HG03342 (cell line): ENCODE data around the gene ABHD2.

Source experiments
- ATAC-seq: cut with Tn5 transposase; IDR thresholded peaks from one replicate; pipeline ENCODE4 v1.9.1; 2021; ENCODE audit warnings: mild to moderate bottlenecking, moderate library complexity; ENCODE audit not compliant: unreplicated experiment

ABHD2 gene

GRCh38 chr15:89096664-89097063 lies 8.4 kb downstream of the ABHD2 start:
- no peak for ATAC-seq

- no peak for ATAC-seq
Observed at GRCh38 chr15:89097313-89097712, 9.1 kb downstream of the ABHD2 start.

DNA sequence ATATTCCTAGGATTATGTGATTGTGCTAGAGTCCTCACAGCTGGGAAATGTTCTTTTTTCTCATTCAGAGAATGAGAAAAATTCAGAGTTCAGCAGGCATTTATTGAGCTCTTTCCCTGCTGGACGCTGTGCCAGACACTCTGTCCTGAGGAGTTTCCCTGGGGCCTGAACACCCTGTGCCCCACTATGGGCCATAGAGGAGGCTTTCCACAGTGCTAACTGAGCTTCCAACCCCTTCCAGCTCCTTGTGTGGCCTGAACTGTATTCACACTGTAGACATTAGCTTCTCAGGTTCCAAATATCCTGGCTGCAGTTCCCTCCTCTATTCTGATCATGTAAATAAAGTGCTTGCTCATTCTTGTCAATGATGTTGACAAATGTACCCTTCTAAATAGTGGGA lies 10.0 kb downstream of the ABHD2 start:
- no peak for ATAC-seq

- no peak for ATAC-seq
Observed at GRCh38 chr15:89099968-89100367, 11.7 kb downstream of the ABHD2 start.

GRCh38 chr15:89101302-89102193 lies 13.3 kb downstream of the ABHD2 start:
- no peak for ATAC-seq

GRCh38 chr15:89103481-89104171 lies 15.4 kb downstream of the ABHD2 start:
- no peak for ATAC-seq

- ATAC-seq = no peak
Observed at GRCh38 chr15:89104172-89104564, 15.9 kb downstream of the ABHD2 start.

DNA sequence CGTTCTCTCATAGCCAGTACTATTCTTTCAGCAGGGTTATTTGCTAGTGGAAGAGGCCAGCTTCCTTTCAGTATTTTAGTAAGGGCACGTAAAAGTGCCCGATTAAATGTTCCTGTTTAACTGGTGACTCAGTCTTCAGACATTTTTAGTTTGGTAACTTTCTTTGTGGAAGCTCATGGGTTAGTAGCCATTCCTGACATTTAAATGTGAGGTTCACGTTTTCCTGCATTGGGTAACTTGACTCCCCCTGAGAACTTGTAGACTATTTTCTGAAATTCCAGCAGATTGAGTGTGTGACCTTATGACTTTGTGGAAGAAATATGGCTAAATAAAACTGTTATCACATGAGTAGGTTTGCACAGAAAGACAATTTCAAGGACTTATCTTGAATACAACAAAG lies 16.9 kb downstream of the ABHD2 start:
- no peak for ATAC-seq

DNA sequence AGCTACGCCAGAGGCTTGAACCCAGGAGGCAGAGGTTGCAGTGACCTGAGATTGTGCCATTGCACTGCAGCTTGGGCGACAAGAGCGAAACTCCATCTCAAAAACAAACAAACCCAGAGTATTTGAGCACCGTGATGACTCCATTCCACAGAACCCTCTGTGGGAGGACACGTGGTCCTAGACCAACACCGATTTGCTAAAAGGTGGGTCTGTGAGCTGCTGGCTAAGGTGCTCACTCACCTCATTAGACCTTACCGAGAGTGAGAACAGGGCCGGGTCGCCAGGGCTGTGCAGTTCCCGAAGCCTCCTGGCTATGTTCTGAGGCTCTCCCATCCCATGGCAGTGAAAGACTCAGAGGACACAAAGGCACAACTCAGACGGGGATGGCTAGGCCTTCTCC lies 17.9 kb downstream of the ABHD2 start:
- no peak for ATAC-seq

- no peak for ATAC-seq
Observed at GRCh38 chr15:89107984-89108383, 19.7 kb downstream of the ABHD2 start.

DNA sequence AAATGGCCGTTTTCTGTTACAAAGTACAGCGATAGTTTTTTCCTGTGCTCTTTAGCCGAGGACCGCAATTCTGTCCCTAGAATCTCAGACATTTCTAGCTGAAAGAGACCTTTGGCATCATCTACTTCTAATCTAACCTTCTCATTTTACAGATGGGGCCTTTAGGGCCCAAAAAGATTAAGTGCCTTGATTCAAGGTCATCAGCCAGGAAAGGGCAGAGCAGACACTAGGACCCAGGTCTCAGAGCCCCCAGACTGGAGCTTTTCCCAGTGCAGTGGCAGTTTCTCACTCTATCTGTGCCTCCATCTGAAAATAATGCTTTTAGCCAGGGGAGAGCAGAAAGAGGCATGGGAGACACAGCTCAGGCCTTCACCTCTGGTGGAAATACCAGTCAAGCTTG lies 20.6 kb downstream of the ABHD2 start:
- no peak for ATAC-seq

- no peak for ATAC-seq
Observed at GRCh38 chr15:89109238-89109637, 21.0 kb downstream of the ABHD2 start.

GRCh38 chr15:89110060-89110459 lies 21.8 kb downstream of the ABHD2 start:
- no peak for ATAC-seq

- ATAC-seq = no peak
Observed at GRCh38 chr15:89111352-89111751, 23.1 kb downstream of the ABHD2 start.

- ATAC-seq = peak; percentile 7
Observed at GRCh38 chr15:89111961-89112340, 23.7 kb downstream of the ABHD2 start.

GRCh38 chr15:89112341-89112971 lies 24.2 kb downstream of the ABHD2 start:
- ATAC-seq = peak; percentile 91

DNA sequence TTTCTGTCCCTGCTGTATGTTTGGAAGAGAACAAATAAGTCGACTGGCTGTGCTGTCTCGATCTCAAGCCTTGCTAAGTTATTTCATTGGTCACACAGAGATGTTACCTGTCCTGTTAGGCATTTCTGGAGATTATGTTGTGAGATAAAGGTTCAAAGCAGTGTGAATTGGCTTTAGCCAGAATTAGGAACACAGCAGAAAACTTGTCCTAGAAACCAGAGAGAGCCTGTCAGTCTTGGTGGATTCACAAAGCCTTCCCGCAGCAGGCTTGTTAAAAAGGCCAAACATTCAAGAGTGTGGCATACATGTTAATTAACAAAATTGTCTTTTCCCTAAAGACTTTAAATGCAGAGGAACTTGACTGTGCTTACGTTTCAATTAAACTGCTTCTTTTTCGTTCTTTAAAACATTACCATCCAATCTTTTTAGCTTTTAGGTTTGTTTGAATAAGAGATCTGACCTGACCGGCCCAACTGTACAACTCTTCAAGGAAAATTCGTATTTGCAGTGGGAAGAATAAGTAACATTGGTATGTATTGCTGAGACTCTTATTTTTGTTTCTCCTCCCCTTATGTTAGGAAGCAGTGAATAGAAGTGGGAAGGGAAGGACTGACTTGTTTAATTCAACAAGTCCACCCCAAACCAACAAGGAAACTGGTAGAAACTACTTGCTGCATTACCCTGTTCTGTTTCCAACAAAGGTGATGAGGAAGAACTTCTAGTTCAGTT lies 25.2 kb downstream of the ABHD2 start:
- no peak for ATAC-seq

DNA sequence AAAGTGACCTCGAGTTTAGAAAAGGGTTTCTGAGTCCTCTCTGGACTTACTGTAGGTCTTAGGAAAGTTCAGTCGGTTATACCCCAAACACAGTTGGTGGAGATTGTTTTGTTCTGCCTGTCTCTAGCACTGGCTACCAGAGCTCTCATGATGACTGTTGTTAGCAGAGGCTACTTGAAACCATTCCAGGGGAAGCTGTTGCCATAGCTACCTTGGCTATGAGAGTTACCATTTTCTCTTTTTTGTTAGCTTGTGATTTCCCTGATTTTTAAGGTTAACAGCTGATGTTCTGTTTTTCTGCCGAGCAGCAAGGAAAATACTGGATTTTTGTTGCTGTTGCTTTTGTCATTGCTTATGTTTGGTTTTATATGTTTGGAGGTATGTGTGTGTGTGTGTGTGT lies 26.7 kb downstream of the ABHD2 start:
- no peak for ATAC-seq

DNA sequence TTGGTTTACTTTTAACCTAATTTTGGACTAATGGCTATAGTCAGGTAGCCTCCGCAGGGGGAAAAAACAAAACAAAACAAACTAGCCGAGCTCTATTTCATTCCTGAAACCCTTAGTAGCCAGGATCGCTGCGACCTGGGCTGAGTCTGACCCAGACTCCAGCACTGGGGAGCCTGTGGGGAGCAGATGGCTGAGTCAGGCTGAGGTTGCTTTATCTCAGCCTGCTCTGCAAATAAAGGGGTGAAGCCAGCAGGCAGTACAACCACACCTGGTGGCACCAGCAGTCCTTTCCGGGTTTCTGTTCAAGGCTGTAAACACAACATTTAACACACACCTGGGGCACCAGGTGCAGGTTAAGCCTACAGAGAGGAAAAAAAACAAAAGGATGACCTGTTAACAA lies 27.3 kb downstream of the ABHD2 start:
- ATAC-seq = no peak

GRCh38 chr15:89116404-89116803 lies 28.1 kb downstream of the ABHD2 start:
- no peak for ATAC-seq

GRCh38 chr15:89117790-89118189 lies 29.5 kb downstream of the ABHD2 start:
- ATAC-seq = no peak
